ENCODE results near the gene NMNAT1.
"Not testable (repeated sequence)": the region's sequence is repeated elsewhere in the genome, so short reads cannot be mapped to it uniquely, and the experiment has no call there.

NMNAT1 gene

DNA sequence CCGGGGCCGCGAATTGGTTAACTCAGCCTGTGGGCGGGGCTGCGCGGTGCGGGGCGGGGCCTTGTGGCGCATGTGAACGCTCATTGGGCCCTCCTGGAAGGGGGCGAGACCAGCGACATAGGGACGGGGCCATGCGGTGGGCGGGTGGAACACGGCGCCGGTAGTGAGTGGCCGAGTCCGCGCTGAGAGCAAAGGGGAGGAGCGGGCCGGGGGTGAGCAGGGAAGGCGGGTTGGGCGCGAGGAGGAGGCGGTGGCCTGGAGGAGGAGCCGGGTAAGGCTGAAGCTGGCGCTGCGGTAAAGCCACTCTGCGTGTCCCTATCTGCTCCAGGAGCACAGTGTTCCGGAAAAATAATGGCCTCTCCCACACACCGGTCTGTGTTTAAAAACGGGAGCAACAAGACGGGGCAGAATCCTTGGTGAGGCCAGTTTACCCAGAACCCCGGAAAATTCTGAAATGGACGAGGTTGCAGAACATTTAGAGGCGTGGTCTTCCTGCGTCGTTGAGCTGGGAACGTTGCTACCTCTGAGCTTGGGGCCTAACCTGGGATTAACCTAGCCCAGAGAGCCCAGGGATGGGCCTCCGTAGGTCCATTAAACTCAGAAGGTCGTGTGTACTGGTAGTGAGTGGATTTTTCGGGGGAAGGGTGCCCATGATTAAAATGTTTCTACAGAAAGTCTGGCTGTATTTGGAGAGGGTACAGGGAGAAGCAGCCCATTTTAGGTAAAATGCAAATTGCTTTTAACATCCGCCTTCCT, 32.7 kb upstream of the NMNAT1 start:
- DNase-seq (ENCODE audit: low spot score) (peak; percentile 99), ATAC-seq (ENCODE audit: low read depth) (peak; percentile 96)
- Histone ChIP-seq H3K4me3 (ENCODE audit: severe bottlenecking) (peak overlapping the region; percentile 45), H3K36me3 (ENCODE audit: low read depth) (no peaks in the 10 kb centered on the region; the same call in 1 of the 2 replicates), H3K27me3 (ENCODE audit: insufficient read depth, poor library complexity, severe bottlenecking) (no peaks in the 10 kb centered on the region), H3K9me3 (ENCODE audit: severe bottlenecking) (no peaks in the 10 kb centered on the region), H3K27ac (ENCODE audit: poor library complexity, severe bottlenecking) (peak overlapping the region; percentile 72), H3K4me1 (ENCODE audit: insufficient read depth, poor library complexity, severe bottlenecking) (peaks cover 6% of the 10 kb centered on the region)
- TF ChIP-seq, protein P1, sequence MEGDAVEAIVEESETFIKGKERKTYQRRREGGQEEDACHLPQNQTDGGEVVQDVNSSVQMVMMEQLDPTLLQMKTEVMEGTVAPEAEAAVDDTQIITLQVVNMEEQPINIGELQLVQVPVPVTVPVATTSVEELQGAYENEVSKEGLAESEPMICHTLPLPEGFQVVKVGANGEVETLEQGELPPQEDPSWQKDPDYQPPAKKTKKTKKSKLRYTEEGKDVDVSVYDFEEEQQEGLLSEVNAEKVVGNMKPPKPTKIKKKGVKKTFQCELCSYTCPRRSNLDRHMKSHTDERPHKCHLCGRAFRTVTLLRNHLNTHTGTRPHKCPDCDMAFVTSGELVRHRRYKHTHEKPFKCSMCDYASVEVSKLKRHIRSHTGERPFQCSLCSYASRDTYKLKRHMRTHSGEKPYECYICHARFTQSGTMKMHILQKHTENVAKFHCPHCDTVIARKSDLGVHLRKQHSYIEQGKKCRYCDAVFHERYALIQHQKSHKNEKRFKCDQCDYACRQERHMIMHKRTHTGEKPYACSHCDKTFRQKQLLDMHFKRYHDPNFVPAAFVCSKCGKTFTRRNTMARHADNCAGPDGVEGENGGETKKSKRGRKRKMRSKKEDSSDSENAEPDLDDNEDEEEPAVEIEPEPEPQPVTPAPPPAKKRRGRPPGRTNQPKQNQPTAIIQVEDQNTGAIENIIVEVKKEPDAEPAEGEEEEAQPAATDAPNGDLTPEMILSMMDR (IDR thresholded peaks at IDR 0.05; ENCODE audit: poor library complexity, severe bottlenecking) = no peak

DNA sequence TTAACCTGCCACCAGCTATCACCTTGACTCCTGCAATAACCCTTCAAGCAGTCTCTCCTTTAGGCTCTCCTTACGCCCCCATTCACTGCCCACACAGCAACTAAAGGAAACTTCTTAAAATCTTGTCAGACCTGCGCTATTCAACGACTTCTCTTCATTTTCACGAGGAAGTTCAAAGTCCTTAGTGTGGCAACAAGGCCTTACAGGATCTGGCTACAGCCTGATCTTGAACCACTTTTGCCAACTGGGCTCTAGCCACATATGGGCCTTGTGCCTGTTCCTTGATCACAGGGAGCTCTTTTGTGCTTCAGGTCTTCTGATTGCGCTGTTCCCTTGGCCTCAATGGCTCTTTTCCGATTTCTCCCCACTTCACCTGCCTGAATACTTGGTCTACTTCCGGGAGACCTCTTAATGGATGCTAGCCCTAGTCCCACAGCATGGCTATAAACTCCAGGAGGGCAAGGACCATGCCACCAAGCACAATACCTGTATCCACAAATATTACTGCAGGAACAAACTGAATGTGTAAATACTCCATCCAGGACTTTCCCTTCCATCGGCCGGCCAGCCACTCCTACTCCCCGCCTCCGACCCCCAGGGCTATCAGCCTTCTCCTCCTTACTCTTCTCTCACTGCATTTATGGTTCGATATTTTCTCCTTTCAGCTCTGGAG, 30.9 kb upstream of the NMNAT1 start:
- Histone ChIP-seq H3K27me3 (ENCODE audit: insufficient read depth, poor library complexity, severe bottlenecking) (no peaks in the 10 kb centered on the region), H3K4me1 (ENCODE audit: insufficient read depth, poor library complexity, severe bottlenecking) (peaks cover 6% of the 10 kb centered on the region), H3K9me3 (ENCODE audit: severe bottlenecking) (no peaks in the 10 kb centered on the region), H3K36me3 (ENCODE audit: low read depth) (no peaks in the 10 kb centered on the region), H3K4me3 (ENCODE audit: severe bottlenecking) (no peak overlapping the region), H3K27ac (ENCODE audit: poor library complexity, severe bottlenecking) (no peak overlapping the region)
- ATAC-seq (ENCODE audit: low read depth) (no peak), DNase-seq (ENCODE audit: low spot score) (no peak)
- TF ChIP-seq, protein P1 (IDR thresholded peaks at IDR 0.05; ENCODE audit: poor library complexity, severe bottlenecking) = no peak

DNA sequence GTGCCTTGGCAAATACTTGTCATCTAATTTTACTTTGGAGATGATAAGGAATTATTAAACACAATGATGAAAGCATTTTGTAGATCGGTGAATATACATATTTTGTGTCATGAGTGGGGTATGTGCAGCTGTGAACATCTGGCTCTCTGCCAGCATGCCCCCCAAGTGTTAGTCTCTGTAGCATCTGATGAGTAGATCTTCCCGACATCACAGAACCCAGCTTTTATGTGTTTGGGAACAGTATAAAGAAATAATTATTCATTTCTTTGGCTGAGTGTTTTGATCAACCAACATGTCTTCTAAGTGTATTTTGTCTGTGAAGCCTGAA, 28.7 kb upstream of the NMNAT1 start:
- Histone ChIP-seq H3K27ac (ENCODE audit: poor library complexity, severe bottlenecking) (no peak overlapping the region), H3K9me3 (ENCODE audit: severe bottlenecking) (no peaks in the 10 kb centered on the region), H3K4me1 (ENCODE audit: insufficient read depth, poor library complexity, severe bottlenecking) (peaks cover 3% of the 10 kb centered on the region), H3K36me3 (ENCODE audit: low read depth) (no peaks in the 10 kb centered on the region), H3K27me3 (ENCODE audit: insufficient read depth, poor library complexity, severe bottlenecking) (no peaks in the 10 kb centered on the region), H3K4me3 (ENCODE audit: severe bottlenecking) (no peak overlapping the region)
- DNase-seq (ENCODE audit: low spot score) (no peak), ATAC-seq (ENCODE audit: low read depth) (no peak)
- TF ChIP-seq, protein P1 (IDR thresholded peaks at IDR 0.05; ENCODE audit: poor library complexity, severe bottlenecking) = peak; percentile 30

DNA sequence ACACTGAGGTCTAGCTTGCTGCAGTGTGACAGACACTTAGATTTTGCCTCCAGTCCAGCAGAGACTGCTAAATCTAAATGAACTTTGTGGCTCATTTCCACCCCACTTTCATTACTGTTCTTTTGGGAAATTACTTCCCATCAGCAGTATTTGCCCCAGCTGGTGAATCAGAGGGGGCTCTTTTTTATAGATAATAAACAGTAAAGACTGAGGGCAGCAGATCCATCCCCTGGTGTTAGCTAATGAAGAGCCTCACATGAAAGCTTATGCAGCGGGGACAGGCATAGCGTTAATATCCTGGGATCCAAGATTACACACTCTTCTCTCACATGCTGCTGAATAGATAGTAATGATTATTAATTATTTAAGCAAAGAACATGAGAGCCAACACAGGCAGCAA, 26.8 kb upstream of the NMNAT1 start:
- Histone ChIP-seq H3K27me3 (ENCODE audit: insufficient read depth, poor library complexity, severe bottlenecking) (no peaks in the 10 kb centered on the region), H3K36me3 (ENCODE audit: low read depth) (no peaks in the 10 kb centered on the region), H3K4me3 (ENCODE audit: severe bottlenecking) (no peak overlapping the region), H3K4me1 (ENCODE audit: insufficient read depth, poor library complexity, severe bottlenecking) (no peaks in the 10 kb centered on the region), H3K27ac (ENCODE audit: poor library complexity, severe bottlenecking) (no peak overlapping the region), H3K9me3 (ENCODE audit: severe bottlenecking) (no peaks in the 10 kb centered on the region)
- TF ChIP-seq, protein P1 (IDR thresholded peaks at IDR 0.05; ENCODE audit: poor library complexity, severe bottlenecking) = no peak
- ATAC-seq (ENCODE audit: low read depth) (no peak), DNase-seq (ENCODE audit: low spot score) (no peak)

DNA sequence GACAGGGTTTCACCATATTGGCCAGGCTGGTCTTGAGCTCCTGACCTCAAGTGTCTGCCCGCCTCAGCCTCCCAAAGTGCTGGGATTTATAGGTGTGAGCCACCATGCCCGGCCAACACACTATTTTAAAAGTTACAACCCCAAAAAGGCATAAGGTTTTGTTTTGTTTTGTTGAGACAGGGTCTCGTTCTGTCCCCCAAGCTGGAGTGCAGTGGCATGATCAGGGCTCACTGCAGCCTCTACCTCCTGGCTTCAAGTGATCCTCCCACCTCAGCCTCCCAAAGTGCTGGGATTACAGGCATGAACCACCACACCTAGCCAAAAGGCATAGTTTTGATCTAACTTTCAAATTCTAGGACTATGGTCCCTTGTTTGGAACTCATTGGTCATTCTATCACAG, 25.8 kb upstream of the NMNAT1 start:
- H3K9me3 ChIP-seq (ENCODE audit: severe bottlenecking); DNase-seq (ENCODE audit: low spot score); ATAC-seq (ENCODE audit: low read depth); H3K36me3 ChIP-seq (ENCODE audit: low read depth); H3K27me3 ChIP-seq (ENCODE audit: insufficient read depth, poor library complexity, severe bottlenecking); H3K4me1 ChIP-seq (ENCODE audit: insufficient read depth, poor library complexity, severe bottlenecking); H3K27ac ChIP-seq (ENCODE audit: poor library complexity, severe bottlenecking); H3K4me3 ChIP-seq (ENCODE audit: severe bottlenecking): not testable (repeated sequence)

Data from RWPE2 (cell line).